Fibroblast of gingiva (primary cell): ENCODE measurements around the gene DCUN1D3.

Source experiments
- DNase-seq: peaks from one replicate; pipeline ENCODE4 v3.0.0-alpha.2; 2011; ENCODE audit warnings: low read depth

The DCUN1D3 gene

GRCh38 chr16:20918486-20919239 lies 18.5 kb upstream of the DCUN1D3 start:
- peak; percentile 75 for DNase-seq

DNA sequence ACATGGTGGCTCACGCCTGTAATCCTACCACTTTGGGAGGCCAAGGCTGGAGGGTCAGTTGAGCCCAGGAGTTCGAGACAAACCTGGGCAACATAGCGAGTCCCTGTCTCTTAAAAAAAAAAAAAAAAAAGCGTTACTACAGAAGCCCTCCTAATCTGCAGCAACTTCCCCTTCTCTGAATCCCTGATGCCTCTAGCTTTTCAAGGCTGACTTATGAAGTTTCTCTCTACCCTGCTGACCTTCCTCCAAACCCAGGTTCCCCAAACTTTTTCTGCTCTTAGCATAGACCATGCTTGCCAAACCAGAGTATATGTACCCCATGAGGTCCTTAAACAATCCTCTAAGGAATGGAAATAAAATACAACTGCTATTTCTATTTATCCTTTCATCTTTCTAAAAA lies 16.8 kb upstream of the DCUN1D3 start:
- no peak for DNase-seq

DNA sequence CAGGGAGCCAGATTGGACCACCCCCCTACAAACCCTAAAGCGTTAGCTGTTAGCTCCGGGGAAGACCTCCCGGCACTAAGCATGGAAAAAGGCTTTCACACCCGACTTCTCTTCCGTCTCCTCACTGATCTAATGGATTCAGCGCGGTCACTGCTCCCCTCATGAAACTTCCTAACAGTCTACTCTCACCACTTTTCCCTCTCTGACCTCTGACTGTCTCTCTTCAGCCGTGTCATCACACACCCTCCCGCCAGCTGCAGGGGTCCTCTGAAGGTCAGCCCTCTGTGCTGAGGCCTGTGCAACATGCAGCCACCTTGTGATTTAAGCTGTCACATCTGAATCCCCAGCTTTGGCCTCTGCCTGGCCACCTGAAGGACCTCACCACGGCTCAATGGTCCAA lies 16.1 kb upstream of the DCUN1D3 start:
- DNase-seq, result no peak

DNA sequence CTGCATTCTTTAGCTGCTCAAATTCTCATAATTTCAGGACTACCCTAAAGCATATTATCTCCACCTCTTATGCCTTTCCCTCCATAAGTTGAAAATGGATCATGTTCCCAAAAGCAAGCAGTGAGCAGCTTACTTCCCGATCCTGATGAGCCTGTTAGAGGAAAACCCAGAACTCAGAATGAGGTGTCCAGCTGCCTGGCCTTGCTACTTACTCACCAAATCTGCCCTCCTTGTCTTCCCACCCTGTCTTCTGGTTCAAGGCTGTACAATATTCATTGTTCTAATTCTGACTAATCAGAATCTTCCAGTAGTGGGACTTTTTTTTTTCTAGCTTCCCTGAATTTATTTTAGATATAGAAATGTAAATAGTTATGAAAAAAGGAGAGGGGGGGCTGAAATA lies 11.2 kb upstream of the DCUN1D3 start:
- DNase-seq, result no peak

GRCh38 chr16:20910781-20911321 lies 10.7 kb upstream of the DCUN1D3 start:
- DNase-seq, result peak; percentile 90

- DNase-seq, result peak; percentile 94
Measured at GRCh38 chr16:20906341-20907255, 6.4 kb upstream of the DCUN1D3 start.

- DNase-seq, result peak; percentile 41
Measured at GRCh38 chr16:20905576-20905975, 5.4 kb upstream of the DCUN1D3 start.

GRCh38 chr16:20904507-20905081 lies 4.4 kb upstream of the DCUN1D3 start:
- peak; percentile 68 for DNase-seq

DNA sequence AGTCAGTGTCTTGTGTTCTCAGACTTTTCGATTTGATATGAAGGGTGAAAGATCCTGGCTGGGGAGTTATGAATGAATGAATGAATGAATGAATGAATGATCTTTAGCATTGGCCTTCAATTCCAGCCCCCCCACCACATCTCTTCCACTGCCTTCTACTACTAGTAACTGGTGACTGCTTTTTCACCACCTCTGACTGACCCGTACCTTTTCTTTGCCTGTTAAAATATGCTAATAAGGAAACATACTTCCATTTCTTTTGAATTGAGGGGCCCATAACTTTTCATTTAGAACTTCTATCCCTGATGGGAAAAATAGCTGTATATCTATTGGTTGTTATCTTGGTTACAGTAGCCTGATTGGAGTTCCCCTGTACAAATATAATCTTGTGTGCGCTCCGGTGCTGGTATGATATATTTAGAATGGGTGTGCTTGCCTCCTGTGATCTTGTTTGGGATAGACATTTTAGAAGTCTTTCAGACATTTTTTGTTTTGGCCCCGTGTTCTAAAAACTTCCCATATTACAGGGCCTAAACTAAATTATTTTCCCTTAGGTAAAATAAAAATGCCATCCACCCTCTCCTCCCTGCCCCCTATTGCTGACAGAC lies 3.8 kb upstream of the DCUN1D3 start:
- no peak for DNase-seq

- no peak for DNase-seq
Measured at GRCh38 chr16:20903116-20903898, 3.1 kb upstream of the DCUN1D3 start.

DNA sequence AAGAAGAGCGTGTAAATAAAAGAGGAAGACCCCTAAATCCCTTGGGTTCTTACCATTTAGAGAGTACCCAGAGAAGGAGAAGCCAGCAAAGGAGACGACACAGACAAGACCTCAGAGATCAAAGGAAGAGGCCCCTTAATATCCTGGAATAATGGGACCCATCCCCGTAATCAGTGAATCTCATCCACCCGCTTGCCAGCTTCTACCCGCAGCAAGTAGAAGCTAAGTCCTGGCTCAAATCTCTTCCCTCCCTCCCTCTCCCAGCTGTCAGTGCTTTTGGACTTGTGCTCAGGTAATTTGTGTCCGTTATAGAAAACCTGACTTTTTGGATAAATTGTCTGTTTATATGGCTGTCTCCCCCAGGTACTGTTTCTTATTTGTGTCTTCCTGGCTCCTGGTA lies 2.3 kb upstream of the DCUN1D3 start:
- no peak for DNase-seq

- peak; percentile 62 for DNase-seq
Measured at GRCh38 chr16:20901436-20902112, 1.4 kb upstream of the DCUN1D3 start.

DNA sequence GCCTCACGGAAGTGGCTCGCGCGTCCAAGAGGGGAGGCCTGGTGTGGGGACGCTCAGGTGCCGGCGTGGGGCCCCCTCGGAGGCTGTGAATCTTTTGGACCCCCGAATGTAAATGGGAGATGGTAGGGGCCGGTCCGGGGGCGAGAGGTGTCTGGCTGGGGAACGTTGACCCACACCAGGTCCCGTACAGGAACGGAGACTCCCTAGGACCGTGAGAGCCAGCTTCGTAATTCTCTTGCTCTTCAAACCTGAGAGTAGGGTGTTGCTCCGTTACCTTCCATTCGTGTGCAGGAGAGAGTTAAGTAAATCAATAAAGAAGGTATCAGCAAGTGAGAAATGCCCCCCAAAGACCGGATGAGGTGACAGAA lies 894 bp upstream of the DCUN1D3 start:
- DNase-seq, result no peak

DNA sequence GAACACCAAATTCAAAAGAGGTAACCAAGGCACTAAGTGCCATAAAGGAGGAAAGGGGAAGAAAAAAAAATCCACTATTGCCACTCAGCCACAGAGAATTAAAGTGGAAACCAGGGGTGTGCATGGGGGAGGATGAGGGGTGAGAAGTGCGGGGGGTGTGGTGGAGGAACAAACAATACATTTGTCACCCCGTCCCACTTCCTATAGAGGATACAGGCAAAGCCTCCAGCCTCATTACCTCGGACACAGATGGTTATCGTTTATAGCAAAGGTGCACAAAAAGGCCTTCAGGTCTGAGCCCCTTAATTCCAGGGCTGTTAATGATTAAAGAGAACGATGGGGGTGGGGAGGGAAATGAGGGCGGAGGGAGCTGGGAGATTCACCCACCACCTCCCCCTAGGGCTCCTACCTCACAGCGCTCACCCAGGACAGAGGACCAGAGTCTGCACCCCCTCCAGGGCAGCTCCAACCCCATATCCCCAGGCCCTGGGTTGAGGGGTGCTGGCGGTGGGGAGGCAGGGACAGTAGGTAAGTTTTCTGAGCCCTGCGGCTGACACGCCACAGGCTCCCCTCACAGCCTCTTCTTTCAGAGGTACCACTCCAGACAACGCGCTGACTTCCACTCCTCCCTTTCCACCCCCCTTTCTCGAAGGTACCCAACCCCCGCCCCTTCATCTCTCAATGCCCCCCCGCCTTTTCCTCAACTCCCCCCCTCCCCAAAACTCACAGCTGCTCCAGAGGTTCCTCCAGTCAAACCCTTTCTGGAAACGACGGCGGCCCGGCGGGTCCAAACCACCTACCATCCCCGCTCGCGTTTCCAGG lies 470 bp downstream of the DCUN1D3 start:
- peak; percentile 23 for DNase-seq

GRCh38 chr16:20899071-20899470 lies 1.1 kb downstream of the DCUN1D3 start:
- peak; percentile 67 for DNase-seq

GRCh38 chr16:20897922-20898321 lies 2.2 kb downstream of the DCUN1D3 start:
- no peak for DNase-seq

- peak; percentile 48 for DNase-seq
Measured at GRCh38 chr16:20897253-20897897, 2.8 kb downstream of the DCUN1D3 start.

DNA sequence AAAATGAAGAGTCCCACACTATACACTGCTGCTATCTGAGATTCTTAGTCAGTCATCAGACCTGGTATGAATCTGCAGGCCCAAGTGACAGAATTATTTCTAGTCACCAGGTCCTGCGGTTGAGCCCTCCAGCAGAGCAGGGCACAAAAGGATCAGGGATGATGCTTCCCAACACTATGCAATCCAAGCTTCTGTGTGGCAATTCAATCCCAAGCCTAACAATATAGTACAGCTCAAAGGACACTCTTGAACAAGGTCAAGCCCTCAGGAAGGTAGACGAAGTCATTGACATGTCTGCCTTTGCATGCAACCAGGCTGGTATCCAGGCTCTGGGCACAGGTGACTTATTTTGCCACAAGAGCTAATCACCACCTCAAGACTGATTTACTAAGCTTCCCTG lies 5.8 kb downstream of the DCUN1D3 start:
- no peak for DNase-seq

DNA sequence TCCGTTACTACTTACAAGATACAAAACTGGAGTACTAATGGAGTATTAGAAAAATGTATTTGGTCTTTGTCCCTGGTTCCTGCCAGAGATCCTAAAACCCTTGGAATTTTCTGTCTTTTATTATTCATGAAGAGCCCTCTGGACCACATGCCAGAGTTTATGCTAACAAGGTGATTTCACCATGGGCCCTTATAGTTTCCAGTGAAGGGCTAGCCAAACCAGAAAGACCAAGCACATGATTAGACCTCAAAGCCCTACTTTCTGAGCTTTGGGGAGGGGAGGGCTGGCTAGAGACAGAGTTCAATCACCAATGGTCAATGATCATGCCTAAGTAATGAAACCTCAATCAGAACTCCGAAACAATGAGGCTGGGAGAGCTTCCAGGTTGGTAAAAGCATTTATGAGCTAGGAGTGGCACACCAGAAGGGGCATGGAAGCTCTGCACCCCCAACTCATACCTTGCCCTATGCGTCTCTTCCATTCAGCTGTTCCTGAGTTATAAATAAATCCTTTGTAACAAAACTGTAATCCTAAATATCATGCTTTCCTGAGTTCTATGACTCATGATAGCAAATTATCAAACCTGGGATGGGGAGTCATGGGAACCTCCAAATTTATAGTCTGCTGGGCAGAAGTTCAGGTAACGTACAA lies 10.4 kb downstream of the DCUN1D3 start:
- no peak for DNase-seq
